ENCODE data around the gene C5orf58.
"Not testable (repeated sequence)": the region's sequence is repeated elsewhere in the genome, so short reads cannot be mapped to it uniquely, and the experiment has no call there.

Gene C5orf58

GRCh38 chr5:170247363-170247762 lies 14.6 kb downstream of the C5orf58 start:
- H2AFZ ChIP-seq (ENCODE audit: low read length), result no peak overlapping the region
- no peaks in the 10 kb centered on the region for H3K27me3 ChIP-seq (ENCODE audit: insufficient read depth, low read length, poor library complexity, severe bottlenecking)
- no peak for TF ChIP-seq EZH2phosphoT487 (IDR thresholded peaks at IDR 0.05; ENCODE audit: borderline replicate concordance)
- TF ChIP-seq, protein P1, sequence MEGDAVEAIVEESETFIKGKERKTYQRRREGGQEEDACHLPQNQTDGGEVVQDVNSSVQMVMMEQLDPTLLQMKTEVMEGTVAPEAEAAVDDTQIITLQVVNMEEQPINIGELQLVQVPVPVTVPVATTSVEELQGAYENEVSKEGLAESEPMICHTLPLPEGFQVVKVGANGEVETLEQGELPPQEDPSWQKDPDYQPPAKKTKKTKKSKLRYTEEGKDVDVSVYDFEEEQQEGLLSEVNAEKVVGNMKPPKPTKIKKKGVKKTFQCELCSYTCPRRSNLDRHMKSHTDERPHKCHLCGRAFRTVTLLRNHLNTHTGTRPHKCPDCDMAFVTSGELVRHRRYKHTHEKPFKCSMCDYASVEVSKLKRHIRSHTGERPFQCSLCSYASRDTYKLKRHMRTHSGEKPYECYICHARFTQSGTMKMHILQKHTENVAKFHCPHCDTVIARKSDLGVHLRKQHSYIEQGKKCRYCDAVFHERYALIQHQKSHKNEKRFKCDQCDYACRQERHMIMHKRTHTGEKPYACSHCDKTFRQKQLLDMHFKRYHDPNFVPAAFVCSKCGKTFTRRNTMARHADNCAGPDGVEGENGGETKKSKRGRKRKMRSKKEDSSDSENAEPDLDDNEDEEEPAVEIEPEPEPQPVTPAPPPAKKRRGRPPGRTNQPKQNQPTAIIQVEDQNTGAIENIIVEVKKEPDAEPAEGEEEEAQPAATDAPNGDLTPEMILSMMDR (conservative IDR thresholded peaks at IDR 0.05; ENCODE audit: low read length), result no peak

DNA sequence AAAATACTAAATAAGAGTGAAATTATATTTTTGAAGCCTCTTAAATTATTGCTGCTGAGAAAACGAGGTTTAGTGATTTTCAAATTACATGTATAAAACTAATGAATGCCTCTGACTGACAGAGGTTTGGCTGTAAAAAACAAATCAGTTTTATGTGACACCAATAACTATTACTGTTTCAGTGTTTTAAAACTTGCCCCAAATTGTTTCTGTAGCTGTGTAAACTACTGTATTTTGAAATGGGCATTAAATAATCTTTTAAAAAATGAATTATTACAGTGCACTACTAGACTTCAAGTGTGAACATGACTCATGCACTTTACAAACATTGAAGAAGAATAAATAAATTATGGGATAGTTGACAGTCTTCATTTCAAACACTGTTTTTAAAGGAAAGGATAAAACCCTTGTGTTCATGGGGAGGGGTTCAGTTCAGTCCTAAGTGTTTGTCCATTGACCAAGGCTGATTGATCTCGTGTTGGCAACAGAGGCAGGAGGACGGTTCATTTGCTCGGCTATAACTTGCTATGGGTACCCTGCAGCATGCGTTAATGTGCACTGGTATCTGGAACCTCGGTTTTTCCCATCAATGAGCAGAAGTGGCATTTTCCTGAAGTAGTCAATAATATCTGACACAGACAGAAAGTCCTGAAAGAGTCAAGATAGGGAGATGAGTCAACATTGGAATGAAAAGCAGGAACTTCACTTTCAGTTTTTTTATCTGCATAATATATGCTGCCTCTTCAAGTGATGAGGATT lies 15.6 kb downstream of the C5orf58 start:
- H3K36me3 ChIP-seq (ENCODE audit: insufficient read depth, low read length), result peaks cover 68% of the 10 kb centered on the region; the same call in 1 of the 2 replicates
- H2AFZ ChIP-seq (ENCODE audit: low read length), result no peak overlapping the region
- no peak overlapping the region for H3K9ac ChIP-seq (ENCODE audit: low read depth, low read length, poor library complexity, severe bottlenecking)
- no peaks in the 10 kb centered on the region for H3F3A ChIP-seq (ENCODE audit: low read depth)
- no peak overlapping the region for H3K4me2 ChIP-seq (ENCODE audit: low read depth, low read length, poor library complexity, severe bottlenecking)
- H4K20me1 ChIP-seq (ENCODE audit: insufficient read depth, low read length, poor library complexity, severe bottlenecking), result no peaks in the 10 kb centered on the region
- no peaks in the 10 kb centered on the region for H3K9me3 ChIP-seq (ENCODE audit: insufficient read depth, low read depth, low read length)
- TF ChIP-seq, protein P1 (conservative IDR thresholded peaks at IDR 0.05; ENCODE audit: low read length), result no peak
- no peak for TF ChIP-seq EZH2phosphoT487 (IDR thresholded peaks at IDR 0.05; ENCODE audit: borderline replicate concordance)
- H3K9me2 ChIP-seq (replicated peaks; ENCODE audit: low read depth, low read length), result no peaks in the 10 kb centered on the region
- no peaks in the 10 kb centered on the region for H3K27me3 ChIP-seq (ENCODE audit: insufficient read depth, low read length, poor library complexity, severe bottlenecking)
- H3K4me1 ChIP-seq (ENCODE audit: insufficient read depth, low read length, poor library complexity, severe bottlenecking), result no peaks in the 10 kb centered on the region
- no peaks in the 10 kb centered on the region for H3K79me2 ChIP-seq (ENCODE audit: insufficient read depth, low read length)
- H3K4me3 ChIP-seq (ENCODE audit: low read length, poor library complexity, severe bottlenecking), result no peak overlapping the region

More at GRCh38 chr5:170247363-170247762, 14.6 kb downstream of the C5orf58 start:
- Histone ChIP-seq H3K9me3 (ENCODE audit: insufficient read depth, low read depth, low read length) (no peaks in the 10 kb centered on the region), H3K9ac (ENCODE audit: low read depth, low read length, poor library complexity, severe bottlenecking) (no peak overlapping the region), H3K36me3 (ENCODE audit: insufficient read depth, low read length) (peaks cover 58% of the 10 kb centered on the region; the same call in 1 of the 2 replicates), H3F3A (ENCODE audit: low read depth) (no peaks in the 10 kb centered on the region), H4K20me1 (ENCODE audit: insufficient read depth, low read length, poor library complexity, severe bottlenecking) (no peaks in the 10 kb centered on the region), H3K4me3 (ENCODE audit: low read length, poor library complexity, severe bottlenecking) (no peak overlapping the region), H3K79me2 (ENCODE audit: insufficient read depth, low read length) (no peaks in the 10 kb centered on the region), H3K4me1 (ENCODE audit: insufficient read depth, low read length, poor library complexity, severe bottlenecking) (no peaks in the 10 kb centered on the region), H3K9me2 (replicated peaks; ENCODE audit: low read depth, low read length) (no peaks in the 10 kb centered on the region), H3K4me2 (ENCODE audit: low read depth, low read length, poor library complexity, severe bottlenecking) (no peak overlapping the region)

- not testable (repeated sequence) for H3K9me2 ChIP-seq (replicated peaks; ENCODE audit: low read depth, low read length); H3F3A ChIP-seq (ENCODE audit: low read depth); H3K4me1 ChIP-seq (ENCODE audit: insufficient read depth, low read length, poor library complexity, severe bottlenecking); H2AFZ ChIP-seq (ENCODE audit: low read length); H3K4me3 ChIP-seq (ENCODE audit: low read length, poor library complexity, severe bottlenecking); H3K9me3 ChIP-seq (ENCODE audit: insufficient read depth, low read depth, low read length); H4K20me1 ChIP-seq (ENCODE audit: insufficient read depth, low read length, poor library complexity, severe bottlenecking); H3K9ac ChIP-seq (ENCODE audit: low read depth, low read length, poor library complexity, severe bottlenecking); H3K4me2 ChIP-seq (ENCODE audit: low read depth, low read length, poor library complexity, severe bottlenecking); H3K79me2 ChIP-seq (ENCODE audit: insufficient read depth, low read length); H3K27me3 ChIP-seq (ENCODE audit: insufficient read depth, low read length, poor library complexity, severe bottlenecking)
- peaks cover 73% of the 10 kb centered on the region; the same call in 1 of the 2 replicates for H3K36me3 ChIP-seq (ENCODE audit: insufficient read depth, low read length)
Observed at GRCh38 chr5:170248931-170249227, 16.1 kb downstream of the C5orf58 start.

GRCh38 chr5:170249355-170249754 lies 16.6 kb downstream of the C5orf58 start:
- Histone ChIP-seq H3K36me3 (ENCODE audit: insufficient read depth, low read length) (peaks cover 78% of the 10 kb centered on the region; the same call in 1 of the 2 replicates), H3K4me2 (ENCODE audit: low read depth, low read length, poor library complexity, severe bottlenecking) (no peak overlapping the region), H3K9ac (ENCODE audit: low read depth, low read length, poor library complexity, severe bottlenecking) (no peak overlapping the region), H3K4me1 (ENCODE audit: insufficient read depth, low read length, poor library complexity, severe bottlenecking) (no peaks in the 10 kb centered on the region), H2AFZ (ENCODE audit: low read length) (no peak overlapping the region), H3K79me2 (ENCODE audit: insufficient read depth, low read length) (no peaks in the 10 kb centered on the region), H3K4me3 (ENCODE audit: low read length, poor library complexity, severe bottlenecking) (no peak overlapping the region), H3F3A (ENCODE audit: low read depth) (no peaks in the 10 kb centered on the region), H3K27me3 (ENCODE audit: insufficient read depth, low read length, poor library complexity, severe bottlenecking) (no peaks in the 10 kb centered on the region), H4K20me1 (ENCODE audit: insufficient read depth, low read length, poor library complexity, severe bottlenecking) (no peaks in the 10 kb centered on the region), H3K9me2 (replicated peaks; ENCODE audit: low read depth, low read length) (no peaks in the 10 kb centered on the region), H3K9me3 (ENCODE audit: insufficient read depth, low read depth, low read length) (no peaks in the 10 kb centered on the region)
- TF ChIP-seq EZH2phosphoT487 (IDR thresholded peaks at IDR 0.05; ENCODE audit: borderline replicate concordance), result no peak
- TF ChIP-seq, protein P1 (conservative IDR thresholded peaks at IDR 0.05; ENCODE audit: low read length), result no peak

Data from Loucy (cell line).